B cell (primary cell): Measurements from ENCODE around the gene CRY1. TPM values are rescaled to one million over a fixed set of nuclear protein-coding genes. Genes with fewer than 3 reads are reported as not detected.

Experiments used
- ATAC-seq: fragments of 200-7000 bp; cut with Tn5 transposase; one replicate; pipeline ENCODE4 v1.10.0; 2021; ENCODE audit warnings: low read depth, mild to moderate bottlenecking, moderate number of reproducible peaks, moderate library complexity
- CTCF ChIA-PET: fragments of 350-600 bp; sonication (Branson Sonifier 250); formaldehyde crosslinking; loops from one replicate; lab custom pipeline; 2021; ENCODE audit warnings: antibody characterized with exemption, inconsistent platforms; lab: Charles Lee
- POLR2A ChIA-PET: fragments of 350-600 bp; sonication (Branson Sonifier 250); formaldehyde crosslinking; loops from one replicate; lab custom pipeline; 2021; ENCODE audit warnings: antibody characterized with exemption; lab: Charles Lee
- DNase-seq: peaks from one replicate; pipeline ENCODE4 v3.0.0; 2013
- H2AFZ ChIP-seq: 2 replicates; pipeline ENCODE4 v1.6.1; 2012; ENCODE audit warnings: mild to moderate bottlenecking, low read depth, low read length; ENCODE audit not compliant: insufficient read depth, poor library complexity, severe bottlenecking
- H3K27ac ChIP-seq, 2 donors: 1 replicate in 1 of 2; 2 replicates in 1 of 2; pipeline ENCODE4 v1.5.1; 2012 to 2013; ENCODE audit warnings: low read length in 2 of 2, mild to moderate bottlenecking in 2 of 2, moderate library complexity in 1 of 2
- H3K27me3 ChIP-seq, 4 experiments: fragments of 200-600 bp in 1 of 4; sonication (generic) in 1 of 4; replicated peaks in 1 of 4; 1 replicate in 2 of 4; 2 replicates in 2 of 4; pipeline versions ENCODE4 v1.6.1 to v1.7.0; 2013 to 2016; ENCODE audit warnings: low read length in 3 of 4, mild to moderate bottlenecking in 2 of 4, mixed read lengths in 1 of 4, moderate library complexity in 1 of 4; ENCODE audit not compliant: insufficient read depth in 4 of 4, control insufficient read depth in 3 of 4; ENCODE audit errors: control extremely low read depth in 1 of 4
- H3K36me3 ChIP-seq, 2 experiments: replicated peaks in 1 of 2; 1 replicate in 1 of 2; 2 replicates in 1 of 2; pipeline versions ENCODE4 v1.6.1 to v1.7.1; 2013; ENCODE audit warnings: low read length in 1 of 2; ENCODE audit not compliant: insufficient read depth in 2 of 2, control insufficient read depth in 1 of 2; ENCODE audit errors: control extremely low read depth in 1 of 2, extremely low read depth in 1 of 2
- H3K4me1 ChIP-seq, 2 donors: fragments of 200-600 bp in 1 of 2; sonication (generic) in 1 of 2; 1 replicate in 1 of 2; 2 replicates in 1 of 2; pipeline versions ENCODE4 v1.5.1 to v1.6.1; 2013 to 2017; ENCODE audit warnings: low read length in 2 of 2; ENCODE audit not compliant: control insufficient read depth in 2 of 2, insufficient read depth in 2 of 2
- H3K4me2 ChIP-seq: replicated peaks from 2 replicates; pipeline ENCODE3; 2012; ENCODE audit warnings: mild to moderate bottlenecking, low read depth, low read length; ENCODE audit not compliant: poor library complexity, severe bottlenecking
- H3K4me3 ChIP-seq, 5 experiments: fragments of 200-600 bp in 1 of 5; sonication (generic) in 1 of 5; 1 replicate in 3 of 5; 2 replicates in 2 of 5; pipeline versions ENCODE4 v1.5.1 to v1.7.0; 2011 to 2016; ENCODE audit warnings: low read length in 4 of 5, mild to moderate bottlenecking in 4 of 5, low read depth in 2 of 5, control low read depth in 1 of 5, moderate library complexity in 1 of 5; ENCODE audit not compliant: insufficient read depth in 1 of 5; ENCODE audit errors: control extremely low read depth in 1 of 5, extremely low read depth in 1 of 5
- H3K79me2 ChIP-seq: fragments of 200-600 bp; sonication (generic); one replicate; pipeline ENCODE4 v1.6.0; 2016; ENCODE audit warnings: low read length; ENCODE audit not compliant: control insufficient read depth, insufficient read depth
- H3K9ac ChIP-seq: fragments of 200-600 bp; sonication (generic); 2 replicates; pipeline ENCODE4 v1.6.1; 2017; ENCODE audit warnings: mild to moderate bottlenecking, low read length, moderate library complexity
- H3K9me3 ChIP-seq, 3 donors: one replicate each; pipeline versions ENCODE4 v1.6.1 to v1.7.1; 2013; ENCODE audit warnings: low read length in 2 of 3; ENCODE audit not compliant: control insufficient read depth in 2 of 3, insufficient read depth in 1 of 3; ENCODE audit errors: control extremely low read depth in 1 of 3
- H4K20me1 ChIP-seq: 2 replicates; pipeline ENCODE4 v1.6.0; 2012; ENCODE audit warnings: mild to moderate bottlenecking, low read length; ENCODE audit not compliant: insufficient read depth, control insufficient read depth, poor library complexity, severe bottlenecking
- H3K27ac Mint-ChIP-seq: one replicate; pipeline ENCODE4 v1.8.0; 2021; ENCODE audit warnings: mixed read lengths
- H3K27me3 Mint-ChIP-seq: one replicate; pipeline ENCODE4 v1.8.0; 2021; ENCODE audit warnings: mixed read lengths
- H3K4me1 Mint-ChIP-seq: one replicate; pipeline ENCODE4 v1.8.0; 2021; ENCODE audit warnings: mixed read lengths
- H3K4me3 Mint-ChIP-seq: one replicate; pipeline ENCODE4 v1.8.0; 2021; ENCODE audit warnings: mixed read lengths
- H3K9me3 Mint-ChIP-seq: one replicate; pipeline ENCODE4 v1.8.0; 2022; ENCODE audit warnings: mixed read lengths; ENCODE audit not compliant: insufficient read depth
- CTCF ChIP-seq: fragments of 200-600 bp; IDR thresholded peaks from one replicate; pipeline ENCODE4 v1.8.0; 2022; ENCODE audit warnings: antibody characterized with exemption, mild to moderate bottlenecking
- EZH2 ChIP-seq: IDR thresholded peaks from 2 replicates; pipeline ENCODE4 v1.6.1; 2012; ENCODE audit warnings: borderline replicate concordance, low read depth, mild to moderate bottlenecking, moderate library complexity, low read length; ENCODE audit not compliant: insufficient read depth, poor library complexity, severe bottlenecking
- intact Hi-C: fragments of 100-400 bp; cut with micrococcal nuclease; formaldehyde crosslinking; loops from one replicate; pipeline ENCODE4 v1.10.0; 2022
- polyA plus RNA-seq: library from polyadenylated mRNA; depleted of rRNA; stranded (reverse); fragments of >200 nt; gene quantifications from 2 replicates; pipeline ENCODE4 v1.2.3, GENCODE V29; 2012
- total RNA-seq, 2 donors: library from RNA; stranded (reverse); fragments of 120-200 nt in 1 of 2; gene quantifications; 1 replicate in 1 of 2; 2 replicates in 1 of 2; pipeline versions ENCODE4 v1.2.3 to v1.2.4, GENCODE V29; 2013 to 2022

CRY1 gene
- total and polyA plus RNA-seq, 2 donors (not counting 1 experiment from before 2014, with no cell fraction given), result 2.4 to 8.8 TPM

- H3K27ac Mint-ChIP-seq, result no peak overlapping the region
- POLR2A ChIA-PET, result interaction anchor here (0.7 kb wide), 1 partner anchor 15 kb away, joined by 3 read pairs; no protein-coding TSS in a partner anchor
These were observed 145.9 kb downstream of the CRY1 start for GRCh38 chr12:106947461-106947860.

More at GRCh38 chr12:106947461-106947860, 145.9 kb downstream of the CRY1 start:
- Histone ChIP-seq H3K79me2 (no peaks in the 10 kb centered on the region), H3K27me3 (peaks cover 0 to 10% (median 3%) of the 10 kb centered on the region in 4 experiments), H3K9me3 (peaks cover 0 to 12% (median 3%) of the 10 kb centered on the region in 3 donors), H3K27ac (no peak overlapping the region), H2AFZ (no peak overlapping the region), H3K9ac (no peak overlapping the region), H3K4me1 (no peaks in the 10 kb centered on the region), H3K4me3 (no peak overlapping the region), H3K36me3 (no peaks in the 10 kb centered on the region), H3K4me2 (no peak overlapping the region), H4K20me1 (no peaks in the 10 kb centered on the region)
- CTCF ChIA-PET, result no interaction called here
- peaks cover 17% of the 10 kb centered on the region for H3K9me3 Mint-ChIP-seq
- TF ChIP-seq EZH2 (no peak), CTCF (no peak)
- no peaks in the 10 kb centered on the region for H3K4me1 Mint-ChIP-seq
- H3K27me3 Mint-ChIP-seq, result peaks cover 18% of the 10 kb centered on the region
- intact Hi-C loops, result no loop called here
- no peak for DNase-seq
- H3K4me3 Mint-ChIP-seq, result no peak overlapping the region
- no peak for ATAC-seq
